NCI-H748 (cell line): ENCODE results near the gene PARD3.
A peak's percentile ranks its signal among the peaks of the same experiment; 100 is the strongest.

ENCODE experiments used
- DNase-seq: peaks from one replicate; lab custom pipeline; 2025; ENCODE audit not compliant: unreplicated experiment; lab: John Stamatoyannopoulos, UW

The PARD3 gene

GRCh38 chr10:34183016-34183796 is 631.9 kb downstream of the PARD3 start:
- peak; percentile 46 for DNase-seq

- no peak for DNase-seq
Measured at GRCh38 chr10:34181553-34182300, 633.4 kb downstream of the PARD3 start.

- no peak for DNase-seq
Measured at GRCh38 chr10:34180749-34181148, 634.3 kb downstream of the PARD3 start.

GRCh38 chr10:34179280-34179679 is 635.8 kb downstream of the PARD3 start:
- peak; percentile 66 for DNase-seq

- DNase-seq = no peak
Measured at GRCh38 chr10:34178756-34179155, 636.3 kb downstream of the PARD3 start.

- no peak for DNase-seq
Measured at GRCh38 chr10:34178196-34178595, 636.9 kb downstream of the PARD3 start.

- no peak for DNase-seq
Measured at GRCh38 chr10:34177445-34177844, 637.7 kb downstream of the PARD3 start.

- peak; percentile 90 for DNase-seq
Measured at GRCh38 chr10:34176351-34176750, 638.7 kb downstream of the PARD3 start.

GRCh38 chr10:34175121-34175520 is 640.0 kb downstream of the PARD3 start:
- DNase-seq = peak; percentile 11

- no peak for DNase-seq
Measured at GRCh38 chr10:34172936-34173533, 642.1 kb downstream of the PARD3 start.

GRCh38 chr10:34171957-34172527 is 643.1 kb downstream of the PARD3 start:
- DNase-seq = no peak

GRCh38 chr10:34169677-34170076 is 645.4 kb downstream of the PARD3 start:
- no peak for DNase-seq

- no peak for DNase-seq
Measured at GRCh38 chr10:34169131-34169530, 646.0 kb downstream of the PARD3 start.

- no peak for DNase-seq
Measured at GRCh38 chr10:34168439-34168838, 646.7 kb downstream of the PARD3 start.

GRCh38 chr10:34166823-34167222 is 648.3 kb downstream of the PARD3 start:
- no peak for DNase-seq

- no peak for DNase-seq
Measured at GRCh38 chr10:34166354-34166753, 648.7 kb downstream of the PARD3 start.

- DNase-seq = no peak
Measured at GRCh38 chr10:34164029-34164428, 651.1 kb downstream of the PARD3 start.

GRCh38 chr10:34163075-34163905 is 651.8 kb downstream of the PARD3 start:
- no peak for DNase-seq

GRCh38 chr10:34161777-34162370 is 653.2 kb downstream of the PARD3 start:
- no peak for DNase-seq

GRCh38 chr10:34160595-34160994 is 654.5 kb downstream of the PARD3 start:
- DNase-seq = peak; percentile 54
